ENCODE measurements around the gene COL20A1. TPM values are rescaled to one million over a fixed set of nuclear protein-coding genes. Genes with fewer than 3 reads are reported as not detected.

The COL20A1 gene
- total RNA-seq, 5 donors from 2014 or later (not counting 1 experiment from before 2014, with no cell fraction given) = 0.16 to 0.35 (median 0.23) TPM; not detected in 2

- no peak overlapping the region for H3K4me3 Mint-ChIP-seq
- ATAC-seq (replicated peaks in 1 of 4) (no peak), DNase-seq (no peak)
- no peak overlapping the region for H3K27ac Mint-ChIP-seq
- CTCF ChIA-PET = no interaction called here
- Histone ChIP-seq H3K4me3 (ENCODE audit: control insufficient read depth in 1 of 2, extremely low read depth in 1 of 2, low read length in 1 of 2) (no peak overlapping the region), H3K9me3 (no peaks in the 10 kb centered on the region), H3K36me3 (ENCODE audit: control insufficient read depth in 2 of 2, extremely low read depth in 1 of 2, insufficient read depth in 1 of 2, low read length in 1 of 2) (no peaks in the 10 kb centered on the region), H3K4me1 (ENCODE audit: control insufficient read depth in 1 of 2, extremely low read depth in 1 of 2, insufficient read depth in 2 of 2, low read length in 2 of 2) (peaks cover 0 to 22% of the 10 kb centered on the region in 2 experiments), H3K27me3 (replicated peaks in 1 of 2; ENCODE audit: control insufficient read depth in 2 of 2, extremely low read depth in 1 of 2, insufficient read depth in 2 of 2, low read length in 1 of 2) (peaks cover 0 to 69% of the 10 kb centered on the region in 2 experiments), H3K27ac (ENCODE audit: low read length) (no peak overlapping the region)
- H3K9me3 Mint-ChIP-seq = no peaks in the 10 kb centered on the region
- peaks cover 8 to 12% (median 9%) of the 10 kb centered on the region in 3 donors for H3K4me1 Mint-ChIP-seq
- WGBS (ENCODE audit: insufficient coverage) = 82% methylated on average over 10 of the region's 12 CpGs
- POLR2A ChIA-PET = no interaction called here
- peaks cover 8 to 21% of the 10 kb centered on the region in 2 donors for H3K27me3 Mint-ChIP-seq
- H3K36me3 Mint-ChIP-seq = no peaks in the 10 kb centered on the region
Observed at GRCh38 chr20:63294536-63294900, 1.5 kb downstream of the COL20A1 start.

- Mint-ChIP-seq H3K4me1 (peaks cover 8 to 12% (median 9%) of the 10 kb centered on the region in 3 donors), H3K9me3 (no peaks in the 10 kb centered on the region), H3K36me3 (no peaks in the 10 kb centered on the region), H3K4me3 (peak overlapping the region in 1 of 3 donors; percentile 32), H3K27me3 (peaks cover 8 to 21% of the 10 kb centered on the region in 2 donors), H3K27ac (peak overlapping the region in 1 of 2 donors; percentile 74)
- peaks cover 0 to 22% of the 10 kb centered on the region in 2 experiments for H3K4me1 ChIP-seq (ENCODE audit: control insufficient read depth in 1 of 2, extremely low read depth in 1 of 2, insufficient read depth in 2 of 2, low read length in 2 of 2)
- H3K36me3 ChIP-seq (ENCODE audit: control insufficient read depth in 2 of 2, extremely low read depth in 1 of 2, insufficient read depth in 1 of 2, low read length in 1 of 2) = no peaks in the 10 kb centered on the region
- ATAC-seq (replicated peaks in 1 of 4) = no peak
- peaks cover 0 to 69% of the 10 kb centered on the region in 2 experiments for H3K27me3 ChIP-seq (replicated peaks in 1 of 2; ENCODE audit: control insufficient read depth in 2 of 2, extremely low read depth in 1 of 2, insufficient read depth in 2 of 2, low read length in 1 of 2)
- no peak for DNase-seq
- ChIA-PET POLR2A (no interaction called here), CTCF (no interaction called here)
- no peaks in the 10 kb centered on the region for H3K9me3 ChIP-seq
- WGBS (ENCODE audit: insufficient coverage) = 50% methylated on average over 13 of the region's 19 CpGs
- H3K27ac ChIP-seq (ENCODE audit: low read length) = no peak overlapping the region
- no peak overlapping the region for H3K4me3 ChIP-seq (ENCODE audit: control insufficient read depth in 1 of 2, extremely low read depth in 1 of 2, low read length in 1 of 2)
Observed at GRCh38 chr20:63295018-63295417, 2.0 kb downstream of the COL20A1 start.

- ChIA-PET CTCF (no interaction called here), POLR2A (no interaction called here)
- Histone ChIP-seq H3K27me3 (replicated peaks in 1 of 2; ENCODE audit: control insufficient read depth in 2 of 2, extremely low read depth in 1 of 2, insufficient read depth in 2 of 2, low read length in 1 of 2) (peaks cover 0 to 69% of the 10 kb centered on the region in 2 experiments), H3K9me3 (no peaks in the 10 kb centered on the region), H3K4me3 (ENCODE audit: control insufficient read depth in 1 of 2, extremely low read depth in 1 of 2, low read length in 1 of 2) (no peak overlapping the region), H3K4me1 (ENCODE audit: control insufficient read depth in 1 of 2, extremely low read depth in 1 of 2, insufficient read depth in 2 of 2, low read length in 2 of 2) (peaks cover 0 to 22% of the 10 kb centered on the region in 2 experiments), H3K36me3 (ENCODE audit: control insufficient read depth in 2 of 2, extremely low read depth in 1 of 2, insufficient read depth in 1 of 2, low read length in 1 of 2) (no peaks in the 10 kb centered on the region), H3K27ac (ENCODE audit: low read length) (no peak overlapping the region)
- 26% methylated on average over 11 of the region's 17 CpGs for WGBS (ENCODE audit: insufficient coverage)
- Mint-ChIP-seq H3K36me3 (no peaks in the 10 kb centered on the region), H3K4me3 (peak overlapping the region in 2 of 3 donors; percentile 32 to 47), H3K4me1 (peaks cover 8 to 12% (median 9%) of the 10 kb centered on the region in 3 donors), H3K9me3 (no peaks in the 10 kb centered on the region), H3K27ac (peak overlapping the region in 1 of 2 donors; percentile 74), H3K27me3 (peaks cover 8 to 21% of the 10 kb centered on the region in 2 donors)
- DNase-seq (peak in 9 of 35 experiments; percentile 20 to 41 (median 25)), ATAC-seq (replicated peaks in 1 of 4) (peak; percentile 38 to 77 (median 66))
Observed at GRCh38 chr20:63295422-63295821, 2.4 kb downstream of the COL20A1 start.

DNA sequence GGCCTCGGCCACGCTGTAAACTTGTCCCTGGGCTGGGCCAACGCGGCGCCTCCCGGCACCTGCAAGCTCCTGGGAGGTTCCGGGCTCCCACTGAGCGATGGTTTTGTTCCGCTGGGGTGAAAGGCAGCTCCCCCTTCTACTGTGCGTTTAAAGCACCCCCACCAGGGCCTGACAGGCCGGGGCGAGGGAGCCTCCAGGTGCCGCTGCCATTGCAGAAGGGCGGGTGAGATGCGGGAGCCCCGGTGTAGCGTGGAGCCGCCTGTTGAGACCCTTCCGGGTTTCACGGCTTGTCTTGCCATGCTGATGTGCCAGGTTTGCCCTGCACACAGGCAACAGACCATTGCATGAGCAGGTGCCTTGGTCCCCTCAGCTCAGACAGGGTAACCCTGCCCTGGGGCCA, 2.9 kb downstream of the COL20A1 start:
- H3K27me3 Mint-ChIP-seq = peaks cover 10 to 23% of the 10 kb centered on the region in 2 donors
- ATAC-seq (replicated peaks in 1 of 4) = peak; percentile 24 to 49 (median 27)
- peak overlapping the region; percentile 9 to 47 (median 32) for H3K4me3 Mint-ChIP-seq

GRCh38 chr20:63296531-63297299, 3.7 kb downstream of the COL20A1 start:
- Histone ChIP-seq H3K27ac (ENCODE audit: low read length) (no peak overlapping the region), H3K4me1 (ENCODE audit: control insufficient read depth in 1 of 2, extremely low read depth in 1 of 2, insufficient read depth in 2 of 2, low read length in 2 of 2) (peaks cover 0 to 14% of the 10 kb centered on the region in 2 experiments), H3K36me3 (ENCODE audit: control insufficient read depth in 2 of 2, extremely low read depth in 1 of 2, insufficient read depth in 1 of 2, low read length in 1 of 2) (no peaks in the 10 kb centered on the region), H3K4me3 (ENCODE audit: control insufficient read depth in 1 of 2, extremely low read depth in 1 of 2, low read length in 1 of 2) (no peak overlapping the region), H3K9me3 (no peaks in the 10 kb centered on the region), H3K27me3 (replicated peaks in 1 of 2; ENCODE audit: control insufficient read depth in 2 of 2, extremely low read depth in 1 of 2, insufficient read depth in 2 of 2, low read length in 1 of 2) (peaks cover 0 to 70% of the 10 kb centered on the region in 2 experiments)
- H3K36me3 Mint-ChIP-seq = no peaks in the 10 kb centered on the region
- ATAC-seq (replicated peaks in 1 of 4) (no peak), DNase-seq (no peak)
- CTCF ChIA-PET = no interaction called here
- H3K27me3 Mint-ChIP-seq = peaks cover 16 to 24% of the 10 kb centered on the region in 2 donors
- POLR2A ChIA-PET = no interaction called here
- H3K4me3 Mint-ChIP-seq = no peak overlapping the region
- peaks cover 4% of the 10 kb centered on the region in 3 donors for H3K9me3 Mint-ChIP-seq
- WGBS (ENCODE audit: insufficient coverage) = 62% methylated on average over 15 of the region's 18 CpGs
- no peak overlapping the region for H3K27ac Mint-ChIP-seq
- peaks cover 8 to 12% (median 9%) of the 10 kb centered on the region in 3 donors for H3K4me1 Mint-ChIP-seq

More for the DNA sequence above, 2.9 kb downstream of the COL20A1 start:
- H3K27me3 ChIP-seq (replicated peaks in 1 of 2; ENCODE audit: control insufficient read depth in 2 of 2, extremely low read depth in 1 of 2, insufficient read depth in 2 of 2, low read length in 1 of 2) = peaks cover 0 to 70% of the 10 kb centered on the region in 2 experiments
- ChIA-PET CTCF (no interaction called here), POLR2A (no interaction called here)
- H3K4me3 ChIP-seq (ENCODE audit: control insufficient read depth in 1 of 2, extremely low read depth in 1 of 2, low read length in 1 of 2) = no peak overlapping the region
- H3K4me1 Mint-ChIP-seq = peaks cover 8 to 12% (median 9%) of the 10 kb centered on the region in 3 donors
- peak overlapping the region in 1 of 2 donors; percentile 74 for H3K27ac Mint-ChIP-seq
- no peak overlapping the region for H3K27ac ChIP-seq (ENCODE audit: low read length)
- H3K36me3 Mint-ChIP-seq = no peaks in the 10 kb centered on the region
- H3K36me3 ChIP-seq (ENCODE audit: control insufficient read depth in 2 of 2, extremely low read depth in 1 of 2, insufficient read depth in 1 of 2, low read length in 1 of 2) = no peaks in the 10 kb centered on the region
- no peaks in the 10 kb centered on the region for H3K9me3 Mint-ChIP-seq
- peak in 1 of 35 experiments; percentile 10 for DNase-seq
- 22% methylated on average over 14 of the region's 20 CpGs for WGBS (ENCODE audit: insufficient coverage)
- peaks cover 0 to 22% of the 10 kb centered on the region in 2 experiments for H3K4me1 ChIP-seq (ENCODE audit: control insufficient read depth in 1 of 2, extremely low read depth in 1 of 2, insufficient read depth in 2 of 2, low read length in 2 of 2)
- no peaks in the 10 kb centered on the region for H3K9me3 ChIP-seq

GRCh38 chr20:63297371-63297781, 4.4 kb downstream of the COL20A1 start:
- H3K4me1 Mint-ChIP-seq = peaks cover 8 to 12% (median 9%) of the 10 kb centered on the region in 3 donors
- H3K27ac Mint-ChIP-seq = no peak overlapping the region
- no peak for ATAC-seq (replicated peaks in 1 of 4)
- peaks cover 4 to 7% (median 7%) of the 10 kb centered on the region in 3 donors for H3K9me3 Mint-ChIP-seq
- CTCF ChIA-PET = no interaction called here
- H3K4me3 Mint-ChIP-seq = no peak overlapping the region
- Histone ChIP-seq H3K4me3 (ENCODE audit: control insufficient read depth in 1 of 2, extremely low read depth in 1 of 2, low read length in 1 of 2) (no peak overlapping the region), H3K4me1 (ENCODE audit: control insufficient read depth in 1 of 2, extremely low read depth in 1 of 2, insufficient read depth in 2 of 2, low read length in 2 of 2) (peaks cover 0 to 14% of the 10 kb centered on the region in 2 experiments), H3K36me3 (ENCODE audit: control insufficient read depth in 2 of 2, extremely low read depth in 1 of 2, insufficient read depth in 1 of 2, low read length in 1 of 2) (no peaks in the 10 kb centered on the region), H3K27me3 (replicated peaks in 1 of 2; ENCODE audit: control insufficient read depth in 2 of 2, extremely low read depth in 1 of 2, insufficient read depth in 2 of 2, low read length in 1 of 2) (peaks cover 0 to 65% of the 10 kb centered on the region in 2 experiments), H3K27ac (ENCODE audit: low read length) (no peak overlapping the region), H3K9me3 (no peaks in the 10 kb centered on the region)
- no peak for DNase-seq
- POLR2A ChIA-PET = no interaction called here
- H3K27me3 Mint-ChIP-seq = peaks cover 16 to 24% of the 10 kb centered on the region in 2 donors
- H3K36me3 Mint-ChIP-seq = no peaks in the 10 kb centered on the region
- 89% methylated on average over 8 of the region's 11 CpGs for WGBS (ENCODE audit: insufficient coverage)
